ENCODE measurements around the gene IAPP. TPM values are rescaled to one million over a fixed set of nuclear protein-coding genes. Genes with fewer than 3 reads are reported as not detected.
"Not testable (repeated sequence)": the region's sequence is repeated elsewhere in the genome, so short reads cannot be mapped to it uniquely, and the experiment has no call there.

The IAPP gene
- polyA plus RNA-seq, 3 donors: not detected

DNA sequence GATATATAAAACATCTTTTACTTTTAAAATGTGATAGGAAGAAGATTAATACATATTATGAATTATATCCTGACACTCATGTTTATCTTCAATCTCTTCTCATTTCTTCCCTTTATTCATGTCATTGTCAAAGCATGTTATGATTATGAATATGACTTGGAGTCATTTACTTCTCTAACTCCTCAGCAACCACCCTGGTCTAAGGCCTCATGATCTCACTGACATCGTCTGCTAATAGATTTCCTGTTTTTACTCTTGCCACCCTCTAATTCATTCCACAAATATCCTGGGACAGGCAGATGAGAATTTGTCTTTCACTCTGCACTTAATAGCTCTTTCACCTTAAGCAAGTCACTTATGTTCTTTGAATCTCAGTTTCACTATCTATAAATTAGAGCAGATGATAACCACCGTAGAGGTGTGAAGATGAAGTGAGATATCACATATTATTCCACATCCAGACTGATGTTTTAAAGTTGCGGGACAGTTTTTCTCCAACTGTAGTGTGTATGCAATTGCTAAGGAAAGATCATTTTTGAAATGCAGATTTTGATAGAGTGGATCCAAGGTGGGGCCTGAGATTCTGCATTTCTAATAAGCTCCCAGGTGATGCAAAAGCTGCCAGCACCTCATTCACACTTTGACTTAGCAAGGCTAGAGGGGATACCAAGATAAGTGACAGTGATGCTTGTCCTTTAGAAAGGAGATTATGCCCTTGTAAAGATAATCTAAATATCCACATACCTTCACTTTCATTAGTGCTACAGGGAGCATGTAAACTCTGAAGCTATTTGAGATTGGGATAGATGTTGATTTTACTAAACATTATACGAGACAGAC lies 3.3 kb upstream of the IAPP start:
- no peak for DNase-seq (ENCODE audit: extremely low read depth in 1 of 11, low read depth in 9 of 11, low spot score in 4 of 11)

DNA sequence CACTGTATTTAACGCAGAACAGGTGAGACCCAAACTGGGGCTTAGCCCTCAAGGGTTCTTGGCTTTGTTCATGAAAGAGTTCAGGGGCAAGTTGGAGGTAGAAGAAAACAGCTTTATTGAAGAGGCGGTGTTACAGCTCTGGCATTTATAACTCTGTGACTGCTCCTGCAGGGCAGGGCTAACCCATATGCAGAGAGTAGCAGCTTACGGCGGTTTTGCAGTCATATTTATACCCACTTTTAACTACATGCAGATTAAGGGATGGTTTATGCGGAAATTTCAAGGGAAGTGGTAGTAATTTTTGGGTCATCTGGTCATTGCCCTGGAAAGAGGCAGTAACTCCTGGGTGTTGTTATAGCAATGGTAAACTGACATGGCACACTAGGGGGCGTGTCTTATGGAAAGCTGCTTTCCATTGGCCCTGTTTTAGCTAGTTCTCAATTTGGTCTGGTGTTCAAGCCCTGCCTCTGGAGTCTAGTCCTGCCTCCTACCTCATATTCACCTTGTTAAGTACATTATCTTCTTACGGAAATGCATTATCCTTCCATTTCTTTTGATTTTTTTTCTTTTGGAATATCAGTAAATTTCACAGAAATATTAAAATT lies 1.8 kb upstream of the IAPP start:
- DNase-seq (ENCODE audit: extremely low read depth in 1 of 11, low read depth in 9 of 11, low spot score in 4 of 11): no peak

DNA sequence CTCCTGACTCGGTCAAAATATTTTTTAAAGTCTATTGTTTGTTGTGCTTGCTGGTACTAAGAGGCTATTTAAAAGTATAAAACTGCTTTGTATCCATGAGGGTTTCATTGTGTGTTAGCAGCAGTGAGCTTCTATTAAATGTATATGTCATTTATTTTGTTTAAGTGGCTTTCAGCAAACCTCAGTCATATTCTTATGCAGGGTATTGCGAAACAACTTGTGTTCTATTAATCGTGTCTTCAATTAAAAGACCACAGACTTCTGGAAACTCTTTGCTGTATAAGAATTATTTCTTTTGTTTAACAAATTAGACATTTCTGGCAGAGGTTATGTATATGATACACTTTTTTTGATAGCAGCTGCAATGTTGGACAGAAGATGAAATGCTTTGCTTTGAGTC lies 6.5 kb downstream of the IAPP start:
- no peak for DNase-seq (ENCODE audit: extremely low read depth in 1 of 11, low read depth in 9 of 11, low spot score in 4 of 11)

DNA sequence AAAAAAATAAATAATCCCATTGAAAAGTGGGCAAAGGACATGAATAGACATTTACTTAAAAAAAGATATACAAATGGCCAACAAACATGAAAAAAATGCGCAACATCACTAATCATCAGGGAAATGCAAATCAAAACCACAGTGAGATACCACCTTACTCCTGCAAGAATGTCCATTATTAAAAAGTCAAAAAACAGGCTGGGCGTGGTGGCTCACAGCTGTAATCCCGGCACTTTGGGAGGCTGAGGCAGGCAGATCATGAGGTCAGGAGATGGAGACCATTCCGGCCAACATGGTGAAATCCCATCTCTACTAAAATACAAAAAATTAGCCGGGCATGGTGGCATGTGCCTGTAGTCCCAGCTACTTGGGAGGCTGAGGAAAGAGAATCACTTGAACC lies 8.6 kb downstream of the IAPP start:
- not testable (repeated sequence) for DNase-seq (ENCODE audit: extremely low read depth in 1 of 11, low read depth in 9 of 11, low spot score in 4 of 11)

DNA sequence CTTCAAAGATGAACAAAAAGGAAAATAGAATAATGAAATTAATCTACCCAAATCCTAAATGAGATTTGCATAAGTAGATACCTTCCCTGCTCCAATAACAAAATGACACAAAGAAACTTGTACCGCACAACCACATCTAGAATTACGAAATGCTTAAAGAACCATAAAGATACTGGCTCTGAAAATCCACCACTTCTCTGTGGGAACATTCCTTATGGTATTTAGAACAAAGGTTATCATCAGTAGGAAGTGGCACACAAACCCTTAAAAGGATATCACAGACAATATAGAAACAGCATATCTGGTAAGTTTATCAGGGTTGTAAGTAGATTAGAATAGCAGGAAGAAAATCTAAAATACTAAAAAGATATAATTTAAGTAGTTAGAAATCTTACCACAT lies 11.6 kb downstream of the IAPP start:
- DNase-seq (ENCODE audit: extremely low read depth in 1 of 11, low read depth in 9 of 11, low spot score in 4 of 11): no peak

DNA sequence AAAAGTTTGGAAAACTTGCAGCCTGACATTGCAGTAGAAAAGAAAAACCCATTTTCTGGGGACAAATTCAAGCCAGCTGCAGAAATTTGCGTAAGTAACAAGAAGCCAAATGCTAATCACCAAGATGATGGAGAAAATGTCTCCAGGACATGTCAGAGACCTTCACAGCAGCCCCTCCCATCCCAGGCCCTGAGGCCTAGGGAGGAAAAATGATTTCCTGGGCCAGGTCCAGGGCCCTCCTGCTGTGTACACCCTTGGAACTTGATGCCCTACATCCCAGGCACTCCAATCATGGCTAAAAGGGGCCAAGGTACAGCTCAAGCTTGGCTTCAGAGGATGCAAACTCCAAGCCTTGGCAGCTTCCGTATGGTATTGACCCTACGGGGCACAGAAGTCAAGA lies 14.5 kb downstream of the IAPP start:
- no peak for DNase-seq (ENCODE audit: extremely low read depth in 1 of 11, low read depth in 9 of 11, low spot score in 4 of 11)

DNA sequence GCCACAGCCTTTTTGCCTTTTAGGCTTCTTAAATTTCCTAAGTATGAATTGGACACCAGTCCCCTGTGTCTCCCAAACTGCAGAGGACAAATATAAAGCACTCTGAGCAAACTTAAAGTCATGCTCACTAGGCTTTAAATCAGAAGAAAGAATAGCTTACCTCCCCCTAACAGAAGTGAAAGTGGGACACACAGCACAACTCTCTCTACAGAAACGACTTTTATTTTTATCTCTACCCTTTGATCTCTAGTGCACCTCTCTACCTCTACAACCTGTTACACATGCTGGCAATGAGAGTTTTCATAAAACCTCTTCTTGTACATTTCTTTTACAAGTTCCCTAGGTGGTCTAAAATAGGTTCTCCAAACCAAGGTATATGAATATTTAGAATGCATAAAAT lies 19.7 kb downstream of the IAPP start:
- DNase-seq (ENCODE audit: extremely low read depth in 1 of 11, low read depth in 9 of 11, low spot score in 4 of 11): no peak

DNA sequence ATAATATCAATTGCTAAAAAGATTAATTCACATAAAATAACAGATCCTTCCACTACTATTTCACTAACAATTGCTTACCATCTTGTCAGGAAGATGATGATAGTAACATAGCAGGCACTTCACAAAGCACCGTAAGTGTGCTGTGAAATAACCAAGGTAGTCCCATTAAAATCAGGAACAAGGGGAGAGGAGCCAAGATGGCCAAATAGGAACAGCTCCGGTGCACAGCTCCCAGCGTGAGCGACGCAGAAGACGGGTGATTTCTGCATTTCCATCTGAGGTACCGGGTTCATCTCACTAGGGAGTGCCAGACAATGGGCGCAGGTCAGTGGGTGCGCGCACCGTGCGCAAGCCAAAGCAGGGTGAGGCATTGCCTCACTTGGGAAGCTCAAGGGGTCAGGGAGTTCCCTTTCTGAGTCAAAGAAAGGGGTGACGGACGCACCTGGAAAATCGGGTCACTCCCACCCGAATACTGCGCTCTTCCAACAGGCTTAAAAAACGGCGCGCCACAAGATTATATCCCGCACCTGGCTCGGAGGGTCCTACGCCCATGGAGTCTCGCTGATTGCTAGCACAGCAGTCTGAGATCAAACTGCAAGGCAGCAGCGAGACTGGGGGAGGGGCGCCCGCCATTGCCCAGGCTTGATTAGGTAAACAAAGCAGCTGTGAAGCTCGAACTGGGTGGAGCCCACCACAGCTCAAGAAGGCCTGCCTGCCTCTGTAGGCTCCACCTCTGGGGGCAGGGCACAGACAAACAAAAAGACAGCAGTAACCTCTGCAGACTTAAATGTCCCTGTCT lies 22.3 kb downstream of the IAPP start:
- DNase-seq (ENCODE audit: extremely low read depth in 1 of 11, low read depth in 9 of 11, low spot score in 4 of 11): not testable (repeated sequence)

DNA sequence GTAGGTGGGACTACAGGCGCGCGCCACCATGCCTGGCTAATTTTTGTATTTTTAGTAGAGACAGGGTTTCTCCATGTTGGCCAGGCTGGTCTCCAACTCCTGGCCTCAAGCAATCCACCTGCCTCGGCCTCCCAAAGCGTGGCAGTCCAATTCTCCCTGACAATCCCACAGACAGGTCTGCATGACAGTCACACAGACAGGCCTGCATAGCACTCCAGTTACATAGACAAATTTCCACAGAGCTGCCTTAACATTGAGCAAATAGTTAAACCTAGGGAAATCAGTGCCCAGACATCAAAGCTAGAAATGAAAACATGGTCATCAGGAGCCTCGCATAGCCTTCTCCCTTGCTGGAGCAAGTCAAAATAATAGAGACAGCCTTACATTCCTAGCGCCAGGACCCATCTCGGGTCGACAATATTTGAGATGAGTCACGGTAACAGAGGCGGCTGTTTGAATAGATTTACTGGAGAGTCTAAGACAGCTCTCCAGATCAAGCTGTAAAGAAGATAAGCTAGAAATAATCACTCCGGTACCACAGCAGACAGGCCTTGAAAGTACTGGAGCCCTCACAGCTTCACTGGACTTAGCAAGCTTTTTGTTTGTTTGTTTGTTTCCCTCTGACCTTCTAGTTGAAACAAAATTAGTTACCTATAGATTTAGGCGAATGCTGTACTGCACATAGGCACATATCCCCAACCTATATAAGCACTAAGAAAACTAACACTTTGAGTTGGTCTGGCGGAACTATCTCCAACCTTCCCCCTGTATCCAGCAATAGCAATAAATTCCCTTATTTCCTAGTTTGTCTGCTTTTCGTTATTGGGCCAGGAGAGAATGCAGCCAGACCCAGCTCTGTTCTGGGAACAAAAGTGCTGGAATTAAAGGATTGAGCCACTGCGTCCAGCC lies 40.9 kb downstream of the IAPP start:
- no peak for DNase-seq (ENCODE audit: extremely low read depth in 1 of 11, low read depth in 9 of 11, low spot score in 4 of 11)

DNA sequence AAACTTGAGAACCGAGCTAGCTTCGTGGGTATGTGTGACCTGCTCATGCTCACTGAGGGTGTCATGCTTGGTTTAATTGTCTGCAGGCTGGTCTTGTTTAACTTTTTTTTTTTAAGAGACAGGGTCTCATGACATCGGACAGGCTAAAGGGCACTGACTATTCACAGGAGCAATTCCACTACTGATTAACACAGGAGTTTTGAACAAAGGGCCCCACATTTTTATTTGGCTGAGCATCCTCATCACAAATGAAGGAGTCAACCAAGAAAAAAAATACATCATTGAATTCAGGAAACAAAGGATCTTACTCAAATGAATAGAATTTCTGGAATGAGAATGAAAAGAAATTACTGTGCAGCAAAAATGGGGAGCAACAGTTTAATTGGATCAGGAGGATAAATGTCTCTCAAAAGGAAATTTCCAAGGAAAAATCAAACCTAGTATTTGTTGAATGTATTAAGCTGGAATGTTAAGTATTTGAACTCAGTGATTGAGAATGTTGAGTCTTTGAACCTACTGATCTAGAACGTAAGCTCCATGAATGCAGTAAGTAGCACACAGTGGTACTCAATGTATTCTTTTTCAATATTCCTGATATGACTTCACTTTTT lies 43.9 kb downstream of the IAPP start:
- peak in 2 of 11 donors; percentile 9 to 29 for DNase-seq (ENCODE audit: extremely low read depth in 1 of 11, low read depth in 9 of 11, low spot score in 4 of 11)

DNA sequence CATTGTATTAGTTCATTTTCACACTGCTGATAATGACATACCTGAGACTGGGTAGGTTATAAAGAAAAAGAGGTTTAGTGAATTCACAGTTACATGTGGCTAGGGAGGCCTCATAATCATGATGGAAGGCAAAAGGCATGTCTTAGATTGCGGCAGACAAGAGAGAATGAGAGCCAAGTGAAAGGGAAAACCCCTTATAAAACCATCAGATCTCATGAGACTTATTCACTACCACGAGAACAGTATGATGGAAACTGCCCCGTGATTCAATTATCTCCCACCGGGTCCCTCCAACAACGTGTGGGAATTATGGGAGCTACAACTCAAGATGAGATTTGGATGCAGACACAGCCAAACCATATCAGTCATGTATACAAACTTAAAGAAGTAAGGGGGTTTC lies 45.7 kb downstream of the IAPP start:
- not testable (repeated sequence) for DNase-seq (ENCODE audit: extremely low read depth in 1 of 11, low read depth in 9 of 11, low spot score in 4 of 11)

DNA sequence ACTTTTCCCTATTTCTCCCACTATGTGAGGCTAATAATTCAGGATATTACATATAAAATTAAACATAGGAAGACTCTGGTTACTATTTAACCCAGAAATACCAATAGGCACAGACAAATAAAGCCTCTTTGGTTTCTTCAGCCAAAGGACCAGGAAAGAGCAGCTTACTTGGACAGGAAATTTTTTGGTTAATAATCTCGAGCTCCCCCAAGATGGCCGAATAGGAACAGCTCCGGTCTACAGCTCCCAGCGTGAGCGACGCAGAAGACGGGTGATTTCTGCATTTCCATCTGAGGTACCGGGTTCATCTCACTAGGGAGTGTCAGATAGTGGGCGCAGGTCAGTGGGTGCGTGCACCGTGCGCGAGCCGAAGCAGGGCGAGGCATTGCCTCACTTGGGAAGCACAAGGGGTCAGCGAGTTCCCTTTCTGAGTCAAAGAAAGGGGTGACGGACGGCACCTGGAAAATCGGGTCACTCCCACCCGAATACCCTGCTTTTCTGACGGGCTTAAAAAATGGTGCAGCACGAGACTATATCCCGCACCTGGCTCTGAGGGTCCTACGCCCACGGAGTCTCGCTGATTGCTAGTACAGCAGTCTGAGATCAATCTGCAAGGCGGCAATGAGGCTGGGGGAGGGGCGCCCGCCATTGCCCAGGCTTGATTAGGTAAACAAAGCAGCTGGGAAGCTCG lies 46.5 kb downstream of the IAPP start:
- DNase-seq (ENCODE audit: extremely low read depth in 1 of 11, low read depth in 9 of 11, low spot score in 4 of 11): not testable (repeated sequence)

DNA sequence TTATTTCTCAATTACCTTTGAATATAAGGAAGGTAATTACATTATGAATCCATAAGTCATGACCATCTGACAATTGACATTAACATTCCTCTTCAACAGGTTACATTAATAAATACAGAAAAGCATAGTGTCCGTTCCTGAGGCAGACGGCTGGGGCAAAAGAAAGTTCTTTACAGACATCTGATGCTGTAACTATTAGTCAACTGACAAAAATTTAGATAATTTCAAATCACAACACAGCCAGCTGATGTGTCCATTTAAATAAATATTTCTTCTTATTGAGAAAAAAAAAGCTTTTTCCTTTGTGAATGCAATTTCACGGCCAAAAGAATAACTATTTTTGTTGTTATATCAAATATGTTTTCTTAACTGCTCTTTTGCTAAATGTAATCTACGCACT lies 55.5 kb downstream of the IAPP start:
- DNase-seq (ENCODE audit: extremely low read depth in 1 of 11, low read depth in 9 of 11, low spot score in 4 of 11): no peak

Other genes starting within 250 kb of the IAPP start
- under 1 TPM in 1 of 3 donors, not detected in 2; 0.08 TPM for gene SLCO1B1, start 241.7 kb upstream of the IAPP start, polyA plus RNA-seq (ENCODE audit: insufficient read length in 3 of 3)
- under 1 TPM; 0.12 to 0.33 (median 0.17) TPM for gene SLCO1A2, start 38.0 kb upstream of the IAPP start, polyA plus RNA-seq (ENCODE audit: insufficient read length in 3 of 3)
- 10 to 100 TPM; 15.3 to 23.4 (median 22.3) TPM for gene PYROXD1, start 64.8 kb downstream of the IAPP start, polyA plus RNA-seq (ENCODE audit: insufficient read length in 3 of 3)
- 10 to 100 TPM; 27.5 to 34.4 (median 30.1) TPM for gene RECQL, start 128.7 kb downstream of the IAPP start, polyA plus RNA-seq (ENCODE audit: insufficient read length in 3 of 3)
- 10 to 100 TPM; 35.7 to 39.7 (median 36.3) TPM for gene GOLT1B, start 128.9 kb downstream of the IAPP start, polyA plus RNA-seq (ENCODE audit: insufficient read length in 3 of 3)
- 10 to 100 TPM; 13.2 to 17.0 (median 15.5) TPM for gene SPX, start 153.4 kb downstream of the IAPP start, polyA plus RNA-seq (ENCODE audit: insufficient read length in 3 of 3)
- under 1 TPM in 1 of 3 donors, not detected in 2; 0.32 TPM for gene GYS2, start 231.9 kb downstream of the IAPP start, polyA plus RNA-seq (ENCODE audit: insufficient read length in 3 of 3)

Data from renal cortex interstitium (tissue), 11 donors.